SU-DHL-6 (cell line): ENCODE results near the gene MSH3.

Experiments
- H2AFZ ChIP-seq: fragments of 200-600 bp; sonication (generic); 2 replicates; pipeline ENCODE4 v1.6.1; 2014; ENCODE audit warnings: low read depth, mild to moderate bottlenecking, moderate library complexity, mixed read lengths, antibody characterized with exemption, low read length; ENCODE audit not compliant: severe bottlenecking
- H3F3A ChIP-seq: fragments of 200-600 bp; shearing (Covaris generic); 2 replicates; pipeline ENCODE4 v1.6.0; 2016; ENCODE audit warnings: antibody characterized with exemption, mild to moderate bottlenecking; ENCODE audit not compliant: insufficient read depth
- H3K27ac ChIP-seq: fragments of 200-600 bp; sonication (generic); 2 replicates; pipeline ENCODE4 v1.5.1; 2016; ENCODE audit warnings: low read depth, mild to moderate bottlenecking, low read length, moderate library complexity, mixed read lengths
- H3K27me3 ChIP-seq: fragments of 200-600 bp; sonication (generic), shearing (Covaris generic); 2 replicates; pipeline ENCODE4 v1.6.0; 2014; ENCODE audit warnings: mild to moderate bottlenecking, low read length
- H3K36me3 ChIP-seq: fragments of 200-600 bp; sonication (generic); 2 replicates; pipeline ENCODE4 v1.6.1; 2014; ENCODE audit warnings: mild to moderate bottlenecking, low read length, mixed read lengths
- H3K4me2 ChIP-seq: fragments of 300-600, 200-600 bp; shearing (Covaris generic), sonication (generic); 2 replicates; pipeline ENCODE4 v1.6.0; 2014; ENCODE audit warnings: low read length, low read depth, mild to moderate bottlenecking; ENCODE audit not compliant: poor library complexity, severe bottlenecking
- H3K4me3 ChIP-seq: fragments of 200-600 bp; sonication (generic); 2 replicates; pipeline ENCODE4 v1.5.1; 2014; ENCODE audit warnings: antibody characterized with exemption, low read length, mild to moderate bottlenecking, mixed read lengths; ENCODE audit not compliant: insufficient read depth, poor library complexity, severe bottlenecking
- H3K79me2 ChIP-seq: fragments of 200-600 bp; sonication (generic); 2 replicates; pipeline ENCODE4 v1.6.1; 2014; ENCODE audit warnings: mild to moderate bottlenecking, low read length, moderate library complexity; ENCODE audit not compliant: insufficient read depth
- H3K9ac ChIP-seq: fragments of 200-600 bp; sonication (generic); 2 replicates; pipeline ENCODE4 v1.7.0; 2014; ENCODE audit warnings: mild to moderate bottlenecking, low read length
- H3K9me2 ChIP-seq: fragments of 200-600 bp; sonication (generic); replicated peaks from 2 replicates; pipeline ENCODE4 v1.6.1; 2014; ENCODE audit warnings: low read length; ENCODE audit not compliant: insufficient read depth
- H3K9me3 ChIP-seq: fragments of 200-600 bp; sonication (generic); 2 replicates; pipeline ENCODE4 v1.6.1; 2014; ENCODE audit warnings: low read length, mixed read lengths; ENCODE audit not compliant: insufficient read depth
- H4K20me1 ChIP-seq: fragments of 200-600 bp; sonication (generic); 2 replicates; pipeline ENCODE4 v1.6.1; 2014; ENCODE audit warnings: low read depth, mild to moderate bottlenecking, antibody characterized with exemption, low read length, moderate library complexity, mixed read lengths
- EZH2phosphoT487 ChIP-seq: fragments of 200-600 bp; sonication (generic), shearing (Covaris generic); conservative IDR thresholded peaks from 2 replicates; pipeline ENCODE4 v1.6.1; 2018; ENCODE audit warnings: mild to moderate bottlenecking, antibody characterized with exemption, low read length, moderate library complexity, mixed read lengths
- TF ChIP-seq, protein P1 (sequence below): fragments of 200-600 bp; sonication (generic); IDR thresholded peaks from one replicate; pipeline ENCODE4 v1.5.1; 2017; ENCODE audit warnings: antibody characterized with exemption, mild to moderate bottlenecking, low read length, moderate library complexity; ENCODE audit not compliant: insufficient read depth, poor library complexity, severe bottlenecking

MSH3 gene

DNA sequence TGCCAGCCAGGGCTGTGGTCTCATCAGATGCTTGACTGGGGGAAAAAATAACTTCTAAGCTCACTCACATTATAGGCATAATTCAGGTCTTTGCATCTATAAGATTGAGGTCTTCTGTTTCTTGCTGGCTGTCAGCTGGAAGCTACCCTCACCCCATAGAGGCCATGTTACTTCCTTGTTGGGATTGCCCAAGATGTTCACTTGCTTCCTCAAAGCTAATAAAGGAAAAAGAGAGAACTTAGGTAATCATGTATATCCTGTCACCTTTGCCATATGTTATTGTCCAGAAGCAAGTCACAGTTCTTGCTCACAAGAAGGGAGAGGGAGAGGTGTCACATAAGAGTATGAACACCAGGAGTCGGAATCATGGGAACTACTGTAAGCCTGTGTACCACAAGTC lies 45.7 kb upstream of the MSH3 start:
- no peak overlapping the region for H3K27ac ChIP-seq
- H4K20me1 ChIP-seq = no peaks in the 10 kb centered on the region
- no peaks in the 10 kb centered on the region for H3K9me3 ChIP-seq
- no peaks in the 10 kb centered on the region for H3K79me2 ChIP-seq
- no peak overlapping the region for H2AFZ ChIP-seq
- no peak overlapping the region for H3K4me3 ChIP-seq
- H3K4me2 ChIP-seq = no peak overlapping the region
- TF ChIP-seq, protein P1, sequence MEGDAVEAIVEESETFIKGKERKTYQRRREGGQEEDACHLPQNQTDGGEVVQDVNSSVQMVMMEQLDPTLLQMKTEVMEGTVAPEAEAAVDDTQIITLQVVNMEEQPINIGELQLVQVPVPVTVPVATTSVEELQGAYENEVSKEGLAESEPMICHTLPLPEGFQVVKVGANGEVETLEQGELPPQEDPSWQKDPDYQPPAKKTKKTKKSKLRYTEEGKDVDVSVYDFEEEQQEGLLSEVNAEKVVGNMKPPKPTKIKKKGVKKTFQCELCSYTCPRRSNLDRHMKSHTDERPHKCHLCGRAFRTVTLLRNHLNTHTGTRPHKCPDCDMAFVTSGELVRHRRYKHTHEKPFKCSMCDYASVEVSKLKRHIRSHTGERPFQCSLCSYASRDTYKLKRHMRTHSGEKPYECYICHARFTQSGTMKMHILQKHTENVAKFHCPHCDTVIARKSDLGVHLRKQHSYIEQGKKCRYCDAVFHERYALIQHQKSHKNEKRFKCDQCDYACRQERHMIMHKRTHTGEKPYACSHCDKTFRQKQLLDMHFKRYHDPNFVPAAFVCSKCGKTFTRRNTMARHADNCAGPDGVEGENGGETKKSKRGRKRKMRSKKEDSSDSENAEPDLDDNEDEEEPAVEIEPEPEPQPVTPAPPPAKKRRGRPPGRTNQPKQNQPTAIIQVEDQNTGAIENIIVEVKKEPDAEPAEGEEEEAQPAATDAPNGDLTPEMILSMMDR = no peak
- no peak for TF ChIP-seq EZH2phosphoT487
- no peaks in the 10 kb centered on the region for H3K9me2 ChIP-seq
- H3K9ac ChIP-seq = no peak overlapping the region
- no peaks in the 10 kb centered on the region for H3K27me3 ChIP-seq
- no peaks in the 10 kb centered on the region for H3F3A ChIP-seq
- H3K36me3 ChIP-seq = 0 out of 2 replicates have a peak, but pooled peaks cover 4% of the 10 kb centered on the region

DNA sequence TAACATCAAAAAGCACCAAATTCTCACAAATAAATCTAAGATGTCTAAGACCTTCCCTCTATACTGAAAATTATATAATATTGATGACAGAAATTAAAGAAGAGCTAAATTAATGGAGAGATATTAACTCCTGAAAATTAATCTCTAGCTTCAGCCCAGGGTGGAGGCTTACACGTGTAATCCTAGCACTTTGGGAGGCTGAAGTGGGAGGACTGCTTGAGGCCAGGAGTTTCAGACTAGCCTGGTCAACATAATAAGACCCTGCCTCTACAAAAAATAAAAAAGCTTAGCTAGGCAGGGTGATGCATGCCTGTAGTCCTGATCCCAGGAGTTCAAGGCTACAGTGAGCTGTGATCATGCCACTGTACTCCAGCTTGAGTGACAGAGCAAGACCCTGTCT lies 44.8 kb upstream of the MSH3 start:
- Histone ChIP-seq H3K27ac (no peak overlapping the region), H3K27me3 (no peaks in the 10 kb centered on the region), H3K9me3 (no peaks in the 10 kb centered on the region)

DNA sequence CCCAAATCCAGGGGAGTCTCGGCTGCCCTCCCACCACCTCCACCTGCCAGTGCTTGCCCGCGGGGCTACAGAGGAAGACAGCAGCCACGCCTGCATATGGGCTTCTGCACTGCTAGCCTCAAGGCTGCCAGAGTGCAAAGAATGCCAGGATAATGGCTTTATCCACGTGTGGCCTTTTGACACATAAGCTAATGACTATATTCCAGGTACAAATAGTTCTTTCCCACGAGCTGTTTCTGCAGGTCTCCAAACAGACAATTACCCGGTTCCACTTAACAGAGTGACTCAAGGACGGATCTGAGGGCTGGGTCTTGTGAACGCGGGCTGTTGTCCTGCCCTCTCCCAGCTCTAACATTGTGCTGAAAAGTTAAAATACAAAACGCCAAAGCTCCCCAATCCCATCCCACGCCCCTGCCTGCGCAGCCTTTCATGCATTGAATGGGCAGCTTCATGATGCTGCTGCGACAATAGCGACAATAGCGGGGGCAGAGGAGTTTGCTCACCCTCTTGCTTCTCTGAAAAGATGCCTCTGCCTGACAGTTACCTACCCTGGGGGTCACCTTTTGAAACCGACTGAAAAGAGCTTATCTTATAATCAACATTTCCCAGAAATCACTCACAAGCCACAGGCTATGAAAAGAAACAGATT lies 39.1 kb upstream of the MSH3 start:
- no peaks in the 10 kb centered on the region for H3K9me2 ChIP-seq
- H3K4me2 ChIP-seq = no peak overlapping the region
- H3K9ac ChIP-seq = no peak overlapping the region
- no peaks in the 10 kb centered on the region for H3F3A ChIP-seq
- no peak overlapping the region for H2AFZ ChIP-seq
- no peaks in the 10 kb centered on the region for H3K79me2 ChIP-seq
- H3K27me3 ChIP-seq = no peaks in the 10 kb centered on the region
- H3K27ac ChIP-seq = no peak overlapping the region
- H3K9me3 ChIP-seq = no peaks in the 10 kb centered on the region
- H3K4me3 ChIP-seq = no peak overlapping the region
- TF ChIP-seq EZH2phosphoT487 = no peak
- TF ChIP-seq, protein P1 = no peak
- no peaks in the 10 kb centered on the region for H3K36me3 ChIP-seq
- no peaks in the 10 kb centered on the region for H4K20me1 ChIP-seq

More for the DNA sequence above, 44.8 kb upstream of the MSH3 start:
- no peak for TF ChIP-seq EZH2phosphoT487
- TF ChIP-seq, protein P1 = no peak
- Histone ChIP-seq H3F3A (no peaks in the 10 kb centered on the region), H3K4me3 (no peak overlapping the region), H2AFZ (no peak overlapping the region), H4K20me1 (no peaks in the 10 kb centered on the region), H3K9ac (no peak overlapping the region), H3K9me2 (no peaks in the 10 kb centered on the region), H3K36me3 (0 out of 2 replicates have a peak, but pooled peaks cover 4% of the 10 kb centered on the region), H3K4me2 (no peak overlapping the region), H3K79me2 (no peaks in the 10 kb centered on the region)
